ENCODE data around the gene FIGNL1.

- TF ChIP-seq, protein P1, sequence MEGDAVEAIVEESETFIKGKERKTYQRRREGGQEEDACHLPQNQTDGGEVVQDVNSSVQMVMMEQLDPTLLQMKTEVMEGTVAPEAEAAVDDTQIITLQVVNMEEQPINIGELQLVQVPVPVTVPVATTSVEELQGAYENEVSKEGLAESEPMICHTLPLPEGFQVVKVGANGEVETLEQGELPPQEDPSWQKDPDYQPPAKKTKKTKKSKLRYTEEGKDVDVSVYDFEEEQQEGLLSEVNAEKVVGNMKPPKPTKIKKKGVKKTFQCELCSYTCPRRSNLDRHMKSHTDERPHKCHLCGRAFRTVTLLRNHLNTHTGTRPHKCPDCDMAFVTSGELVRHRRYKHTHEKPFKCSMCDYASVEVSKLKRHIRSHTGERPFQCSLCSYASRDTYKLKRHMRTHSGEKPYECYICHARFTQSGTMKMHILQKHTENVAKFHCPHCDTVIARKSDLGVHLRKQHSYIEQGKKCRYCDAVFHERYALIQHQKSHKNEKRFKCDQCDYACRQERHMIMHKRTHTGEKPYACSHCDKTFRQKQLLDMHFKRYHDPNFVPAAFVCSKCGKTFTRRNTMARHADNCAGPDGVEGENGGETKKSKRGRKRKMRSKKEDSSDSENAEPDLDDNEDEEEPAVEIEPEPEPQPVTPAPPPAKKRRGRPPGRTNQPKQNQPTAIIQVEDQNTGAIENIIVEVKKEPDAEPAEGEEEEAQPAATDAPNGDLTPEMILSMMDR (IDR thresholded peaks at IDR 0.05): no peak
- TF ChIP-seq POLR2A (IDR thresholded peaks at IDR 0.05): no peak
Observed at GRCh38 chr7:50404392-50404791, 45.8 kb downstream of the FIGNL1 start.

All from adrenal gland (tissue), 5 donors.